SH-SY5Y (cell line): ENCODE data around the gene GTF2A1L.

Experiments used
- GATA2 ChIP-seq: IDR thresholded peaks from 2 replicates; pipeline ENCODE4 v1.6.1; 2011; ENCODE audit warnings: mild to moderate bottlenecking, low read depth, low read length
- GATA3 ChIP-seq: IDR thresholded peaks from 2 replicates; pipeline ENCODE4 v1.6.1; 2011; ENCODE audit warnings: low read depth, mild to moderate bottlenecking, low read length, moderate library complexity

- TF ChIP-seq GATA2: no peak
- no peak for TF ChIP-seq GATA3
Measured at GRCh38 chr2:48715042-48715899, 97.6 kb downstream of the GTF2A1L start.
